GM12865 (cell line): ENCODE results near the gene ZNF253.

Experiments used
- DNase-seq: peaks from one replicate; pipeline ENCODE4 v3.0.0; 2010; ENCODE audit warnings: low read depth
- H3K4me3 ChIP-seq: 2 replicates; pipeline ENCODE4 v1.5.1; 2011; ENCODE audit warnings: mild to moderate bottlenecking, low read depth, low read length, control low read depth
- TF ChIP-seq, protein P1 (sequence below): IDR thresholded peaks from 2 replicates; pipeline ENCODE4 v1.5.1; 2011; ENCODE audit warnings: low read length, control low read depth, low read depth, inconsistent platforms; ENCODE audit not compliant: insufficient read depth; ENCODE audit errors: missing control alignments

ZNF253 gene

DNA sequence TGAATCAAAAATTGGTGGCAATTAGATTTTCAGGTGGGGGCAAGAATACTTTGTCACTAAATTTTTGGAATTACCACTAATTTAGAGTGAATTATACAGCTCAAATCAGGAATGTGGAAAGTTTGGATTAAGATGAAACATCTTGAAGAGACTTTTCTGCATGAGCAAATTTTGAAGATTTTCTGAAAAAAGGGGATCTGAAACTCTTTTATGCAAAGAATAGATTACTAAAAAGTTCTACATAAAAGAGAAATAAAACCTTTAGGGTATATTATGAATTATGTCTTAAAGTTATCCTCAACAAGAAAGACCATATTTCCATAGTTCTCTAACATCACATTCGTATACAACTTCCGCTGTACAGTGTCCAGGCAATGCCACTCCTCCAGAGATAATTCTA is 71.7 kb downstream of the ZNF253 start:
- TF ChIP-seq, protein P1, sequence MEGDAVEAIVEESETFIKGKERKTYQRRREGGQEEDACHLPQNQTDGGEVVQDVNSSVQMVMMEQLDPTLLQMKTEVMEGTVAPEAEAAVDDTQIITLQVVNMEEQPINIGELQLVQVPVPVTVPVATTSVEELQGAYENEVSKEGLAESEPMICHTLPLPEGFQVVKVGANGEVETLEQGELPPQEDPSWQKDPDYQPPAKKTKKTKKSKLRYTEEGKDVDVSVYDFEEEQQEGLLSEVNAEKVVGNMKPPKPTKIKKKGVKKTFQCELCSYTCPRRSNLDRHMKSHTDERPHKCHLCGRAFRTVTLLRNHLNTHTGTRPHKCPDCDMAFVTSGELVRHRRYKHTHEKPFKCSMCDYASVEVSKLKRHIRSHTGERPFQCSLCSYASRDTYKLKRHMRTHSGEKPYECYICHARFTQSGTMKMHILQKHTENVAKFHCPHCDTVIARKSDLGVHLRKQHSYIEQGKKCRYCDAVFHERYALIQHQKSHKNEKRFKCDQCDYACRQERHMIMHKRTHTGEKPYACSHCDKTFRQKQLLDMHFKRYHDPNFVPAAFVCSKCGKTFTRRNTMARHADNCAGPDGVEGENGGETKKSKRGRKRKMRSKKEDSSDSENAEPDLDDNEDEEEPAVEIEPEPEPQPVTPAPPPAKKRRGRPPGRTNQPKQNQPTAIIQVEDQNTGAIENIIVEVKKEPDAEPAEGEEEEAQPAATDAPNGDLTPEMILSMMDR = no peak
- no peak overlapping the region for H3K4me3 ChIP-seq
- no peak for DNase-seq

DNA sequence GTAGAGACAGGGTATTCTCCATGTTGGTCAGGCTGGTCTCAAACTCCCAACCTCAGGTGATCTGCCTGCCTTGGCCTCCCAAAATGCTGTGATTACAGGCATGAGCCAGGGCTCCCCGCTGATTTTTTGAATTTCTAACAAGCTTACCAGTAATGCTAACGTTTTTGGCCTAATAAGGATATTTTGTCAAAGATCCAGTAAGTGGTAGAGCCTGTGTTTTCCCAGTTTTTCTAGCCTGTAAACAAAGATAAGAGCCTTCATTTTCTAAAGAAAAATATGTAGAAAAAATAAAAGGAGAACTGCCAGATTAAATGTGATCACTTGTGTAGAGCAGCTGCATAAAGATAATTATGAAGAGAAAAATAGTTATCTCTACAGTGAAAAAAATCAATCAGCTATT is 72.8 kb downstream of the ZNF253 start:
- DNase-seq = no peak
- TF ChIP-seq, protein P1 = no peak
- no peak overlapping the region for H3K4me3 ChIP-seq

DNA sequence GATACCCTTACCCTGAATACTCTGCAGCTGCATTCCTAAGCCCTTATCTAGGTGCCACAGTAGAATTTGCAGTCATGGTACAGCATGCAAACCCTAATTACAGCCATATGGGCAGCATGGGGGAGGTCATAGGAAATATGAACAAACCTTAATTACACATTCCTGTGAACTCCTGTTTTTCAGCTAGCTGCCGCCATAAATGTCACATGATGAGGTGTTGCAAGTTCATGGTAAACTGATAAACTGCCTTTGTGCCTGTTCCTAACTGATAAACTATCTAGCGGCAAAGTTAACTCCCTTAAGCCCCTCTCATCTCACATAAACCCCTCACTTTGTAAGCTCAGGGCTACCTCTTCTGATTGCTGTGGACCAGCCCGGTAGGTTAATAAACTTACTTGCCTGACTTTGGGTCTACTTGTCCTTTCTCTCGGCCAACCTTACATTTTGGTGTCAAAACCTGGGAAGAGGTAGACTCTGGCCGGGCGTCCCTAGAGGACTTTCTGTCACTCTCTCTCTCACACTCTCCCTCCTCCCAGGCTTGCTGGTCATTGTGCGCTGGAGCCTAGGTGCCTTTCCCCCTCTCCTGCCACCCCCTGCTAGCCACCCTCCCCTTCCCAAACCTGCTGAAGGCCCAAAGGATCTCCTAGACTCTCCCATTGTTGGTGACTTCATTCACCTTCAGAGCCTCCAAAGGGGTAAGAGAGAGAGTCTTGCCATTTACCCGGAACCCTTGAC is 78.3 kb downstream of the ZNF253 start:
- H3K4me3 ChIP-seq = no peak overlapping the region
- TF ChIP-seq, protein P1 = no peak
- no peak for DNase-seq
